ENCODE results near the gene PRKCZ. TPM values are rescaled to one million over a fixed set of nuclear protein-coding genes. Genes with fewer than 3 reads are reported as not detected.

Gene PRKCZ
- total RNA-seq, 1 experiment from 2014 or later, result 36.0 TPM

GRCh38 chr1:2179283-2180013, 129.2 kb downstream of the PRKCZ start:
- DNase-seq, result no peak
- Histone ChIP-seq H3K4me1 (replicated peaks; ENCODE audit: insufficient read depth) (no peaks in the 10 kb centered on the region), H3K9me3 (ENCODE audit: insufficient read depth, low read depth) (no peaks in the 10 kb centered on the region), H3F3A (ENCODE audit: insufficient read depth, low read depth) (peaks cover 8% of the 10 kb centered on the region; the same call in 1 of the 2 replicates), H3K9me2 (ENCODE audit: insufficient read depth) (no peaks in the 10 kb centered on the region), H3K27me3 (ENCODE audit: insufficient read depth, low read depth) (no peaks in the 10 kb centered on the region), H3K79me2 (ENCODE audit: low read depth) (no peaks in the 10 kb centered on the region), H3K36me3 (ENCODE audit: low read depth) (no peaks in the 10 kb centered on the region), H2AFZ (no peak overlapping the region), H3K4me3 (no peak overlapping the region), H4K20me1 (ENCODE audit: insufficient read depth) (no peaks in the 10 kb centered on the region), H3K4me2 (no peak overlapping the region), H3K27ac (no peak overlapping the region)
- CTCF ChIA-PET, result no interaction called here
- intact Hi-C loops (cut with micrococcal nuclease; ENCODE audit: unreplicated experiment), result no loop called here
- no TSS peak for BruUV-seq (replicated peaks)
- POLR2A ChIA-PET (ENCODE audit: unreplicated experiment), result no interaction called here
- no peak for TF ChIP-seq CTCF (conservative IDR thresholded peaks at IDR 0.05)
- TF ChIP-seq EZH2 (IDR thresholded peaks at IDR 0.05; ENCODE audit: low read depth), result no peak

- no peak overlapping the region for H3K4me3 ChIP-seq
- ChIA-PET CTCF (no interaction called here), POLR2A (ENCODE audit: unreplicated experiment) (no interaction called here)
- 0 out of 2 replicates have a peak, but pooled peaks cover 6% of the 10 kb centered on the region for H3F3A ChIP-seq (ENCODE audit: insufficient read depth, low read depth)
- no peaks in the 10 kb centered on the region for H3K27me3 ChIP-seq (ENCODE audit: insufficient read depth, low read depth)
- H3K9me2 ChIP-seq (ENCODE audit: insufficient read depth), result no peaks in the 10 kb centered on the region
- H3K27ac ChIP-seq, result no peak overlapping the region
- H3K9me3 ChIP-seq (ENCODE audit: insufficient read depth, low read depth), result no peaks in the 10 kb centered on the region
- intact Hi-C loops (cut with micrococcal nuclease; ENCODE audit: unreplicated experiment), result no loop called here
- H3K4me1 ChIP-seq (replicated peaks; ENCODE audit: insufficient read depth), result no peaks in the 10 kb centered on the region
- H3K4me2 ChIP-seq, result no peak overlapping the region
- no peaks in the 10 kb centered on the region for H4K20me1 ChIP-seq (ENCODE audit: insufficient read depth)
- no peak for DNase-seq
- H2AFZ ChIP-seq, result no peak overlapping the region
- TF ChIP-seq EZH2 (IDR thresholded peaks at IDR 0.05; ENCODE audit: low read depth) (no peak), CTCF (conservative IDR thresholded peaks at IDR 0.05) (no peak)
- no TSS peak for BruUV-seq (replicated peaks)
- no peaks in the 10 kb centered on the region for H3K36me3 ChIP-seq (ENCODE audit: low read depth)
- no peaks in the 10 kb centered on the region for H3K79me2 ChIP-seq (ENCODE audit: low read depth)
These were observed 130.4 kb downstream of the PRKCZ start for GRCh38 chr1:2180297-2181245.

- no peak overlapping the region for H2AFZ ChIP-seq
- intact Hi-C loops (cut with micrococcal nuclease; ENCODE audit: unreplicated experiment), result no loop called here
- BruUV-seq (replicated peaks), result no TSS peak
- H3K27me3 ChIP-seq (ENCODE audit: insufficient read depth, low read depth), result no peaks in the 10 kb centered on the region
- no peak overlapping the region for H3K27ac ChIP-seq
- H3K9me3 ChIP-seq (ENCODE audit: insufficient read depth, low read depth), result no peaks in the 10 kb centered on the region
- H3F3A ChIP-seq (ENCODE audit: insufficient read depth, low read depth), result 0 out of 2 replicates have a peak, but pooled peaks cover 6% of the 10 kb centered on the region
- POLR2A ChIA-PET (ENCODE audit: unreplicated experiment), result no interaction called here
- CTCF ChIA-PET, result no interaction called here
- no peaks in the 10 kb centered on the region for H3K9me2 ChIP-seq (ENCODE audit: insufficient read depth)
- no peaks in the 10 kb centered on the region for H3K4me1 ChIP-seq (replicated peaks; ENCODE audit: insufficient read depth)
- no peaks in the 10 kb centered on the region for H3K79me2 ChIP-seq (ENCODE audit: low read depth)
- no peaks in the 10 kb centered on the region for H3K36me3 ChIP-seq (ENCODE audit: low read depth)
- H3K4me3 ChIP-seq, result no peak overlapping the region
- DNase-seq, result no peak
- H3K4me2 ChIP-seq, result no peak overlapping the region
- no peaks in the 10 kb centered on the region; the same call in 1 of the 2 replicates for H4K20me1 ChIP-seq (ENCODE audit: insufficient read depth)
- TF ChIP-seq EZH2 (IDR thresholded peaks at IDR 0.05; ENCODE audit: low read depth) (no peak), CTCF (conservative IDR thresholded peaks at IDR 0.05) (no peak)
These were observed 131.1 kb downstream of the PRKCZ start for GRCh38 chr1:2181271-2181670.

Data from PC-9 (cell line).